Loucy (cell line): ENCODE measurements around the gene CYB5B.
"Not testable (repeated sequence)": the region's sequence is repeated elsewhere in the genome, so short reads cannot be mapped to it uniquely, and the experiment has no call there.

ENCODE experiments used
- H2AFZ ChIP-seq: fragments of 200-600 bp; sonication (generic); 2 replicates; pipeline ENCODE4 v1.6.0; 2016; ENCODE audit warnings: antibody characterized with exemption, mild to moderate bottlenecking, low read length, moderate library complexity
- H3F3A ChIP-seq: fragments of 200-600 bp; 2 replicates; pipeline ENCODE4 v1.6.0; 2016; ENCODE audit warnings: antibody characterized with exemption, low read depth, mild to moderate bottlenecking
- H3K27me3 ChIP-seq: fragments of 200-600 bp; sonication (generic); 2 replicates; pipeline ENCODE4 v1.6.1; 2014; ENCODE audit warnings: low read length, mild to moderate bottlenecking; ENCODE audit not compliant: insufficient read depth, poor library complexity, severe bottlenecking
- H3K36me3 ChIP-seq: fragments of 200-600 bp; sonication (generic); 2 replicates; pipeline ENCODE4 v1.6.1; 2016; ENCODE audit warnings: low read length; ENCODE audit not compliant: insufficient read depth
- H3K4me1 ChIP-seq: fragments of 200-600 bp; sonication (generic); 2 replicates; pipeline ENCODE4 v1.5.1; 2014; ENCODE audit warnings: low read length, mild to moderate bottlenecking; ENCODE audit not compliant: insufficient read depth, poor library complexity, severe bottlenecking
- H3K4me2 ChIP-seq: fragments of 200-600 bp; sonication (generic); 2 replicates; pipeline ENCODE4 v1.6.0; 2014; ENCODE audit warnings: antibody characterized with exemption, low read length, low read depth, mild to moderate bottlenecking; ENCODE audit not compliant: poor library complexity, severe bottlenecking
- H3K4me3 ChIP-seq: fragments of 200-600 bp; sonication (generic); 2 replicates; pipeline ENCODE4 v1.5.1; 2014; ENCODE audit warnings: low read length, mild to moderate bottlenecking, mixed read lengths; ENCODE audit not compliant: poor library complexity, severe bottlenecking
- H3K79me2 ChIP-seq: fragments of 200-600 bp; sonication (generic); 2 replicates; pipeline ENCODE4 v1.6.1; 2014; ENCODE audit warnings: low read length; ENCODE audit not compliant: insufficient read depth
- H3K9ac ChIP-seq: fragments of 200-600 bp; sonication (generic); 2 replicates; pipeline ENCODE4 v1.6.0; 2014; ENCODE audit warnings: mild to moderate bottlenecking, low read depth, low read length, moderate library complexity; ENCODE audit not compliant: poor library complexity, severe bottlenecking
- H3K9me2 ChIP-seq: fragments of 200-600 bp; sonication (generic); replicated peaks from 2 replicates; pipeline ENCODE4 v1.6.1; 2016; ENCODE audit warnings: low read depth, low read length, mixed read lengths
- H3K9me3 ChIP-seq: fragments of 200-600 bp; sonication (generic); 2 replicates; pipeline ENCODE4 v1.6.1; 2014; ENCODE audit warnings: mild to moderate bottlenecking, antibody characterized with exemption, low read length, low read depth; ENCODE audit not compliant: insufficient read depth
- H4K20me1 ChIP-seq: fragments of 200-600 bp; sonication (generic); 2 replicates; pipeline ENCODE4 v1.6.0; 2014; ENCODE audit warnings: antibody characterized with exemption, low read length, mild to moderate bottlenecking; ENCODE audit not compliant: insufficient read depth, poor library complexity, severe bottlenecking
- EZH2phosphoT487 ChIP-seq: fragments of 200-600 bp; IDR thresholded peaks from 2 replicates; pipeline ENCODE4 v1.6.1; 2018; ENCODE audit warnings: antibody characterized with exemption, mild to moderate bottlenecking, moderate library complexity, borderline replicate concordance
- TF ChIP-seq, protein P1 (sequence below): fragments of 200-600 bp; sonication (generic); conservative IDR thresholded peaks from 2 replicates; pipeline ENCODE4 v1.5.1; 2014; ENCODE audit warnings: mild to moderate bottlenecking, antibody characterized with exemption, low read length

CYB5B gene

DNA sequence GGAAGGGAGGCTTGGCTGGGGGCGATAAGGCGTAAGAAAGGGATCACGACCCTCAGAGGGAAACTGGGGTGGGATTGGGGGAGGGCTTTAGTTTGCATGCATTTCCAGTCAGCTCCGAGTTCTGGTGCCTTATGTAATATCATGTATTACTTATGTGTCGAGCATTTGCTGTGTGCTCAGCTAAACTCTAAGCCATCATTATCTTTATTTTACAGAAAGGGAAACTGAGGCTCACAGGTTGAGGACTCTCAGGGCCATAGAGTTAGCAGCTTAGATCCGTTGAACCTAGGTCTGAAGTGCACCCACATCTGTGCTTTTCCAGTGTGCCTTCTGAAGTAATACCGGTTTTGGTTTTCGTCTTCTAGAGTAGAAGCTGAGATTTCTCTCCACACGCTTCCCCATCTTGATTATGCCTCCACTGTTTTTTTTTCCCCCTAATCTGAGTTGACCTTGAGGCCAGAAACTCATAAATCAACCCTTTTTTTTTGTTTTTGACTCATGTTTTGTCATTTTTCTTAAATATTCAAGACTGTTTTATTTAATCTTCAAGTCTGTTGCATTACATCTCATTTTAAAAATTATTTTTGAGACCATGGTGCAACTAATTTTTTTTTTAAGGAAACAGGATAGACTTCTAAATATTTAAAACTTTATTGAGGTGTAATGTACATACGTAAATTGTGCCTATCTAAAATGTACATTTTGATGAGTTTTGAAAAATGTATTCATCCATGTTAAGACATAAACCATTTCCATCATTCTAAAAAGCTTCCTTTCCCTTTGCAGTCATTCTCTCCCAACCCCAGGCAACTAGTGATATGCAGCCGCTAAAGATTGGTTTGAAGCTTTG, 741 bp downstream of the CYB5B start:
- peak overlapping the region; percentile 80 for H2AFZ ChIP-seq
- H3F3A ChIP-seq = 0 out of 2 replicates have a peak, but pooled peaks cover 4% of the 10 kb centered on the region
- no peaks in the 10 kb centered on the region for H3K9me3 ChIP-seq
- TF ChIP-seq, protein P1, sequence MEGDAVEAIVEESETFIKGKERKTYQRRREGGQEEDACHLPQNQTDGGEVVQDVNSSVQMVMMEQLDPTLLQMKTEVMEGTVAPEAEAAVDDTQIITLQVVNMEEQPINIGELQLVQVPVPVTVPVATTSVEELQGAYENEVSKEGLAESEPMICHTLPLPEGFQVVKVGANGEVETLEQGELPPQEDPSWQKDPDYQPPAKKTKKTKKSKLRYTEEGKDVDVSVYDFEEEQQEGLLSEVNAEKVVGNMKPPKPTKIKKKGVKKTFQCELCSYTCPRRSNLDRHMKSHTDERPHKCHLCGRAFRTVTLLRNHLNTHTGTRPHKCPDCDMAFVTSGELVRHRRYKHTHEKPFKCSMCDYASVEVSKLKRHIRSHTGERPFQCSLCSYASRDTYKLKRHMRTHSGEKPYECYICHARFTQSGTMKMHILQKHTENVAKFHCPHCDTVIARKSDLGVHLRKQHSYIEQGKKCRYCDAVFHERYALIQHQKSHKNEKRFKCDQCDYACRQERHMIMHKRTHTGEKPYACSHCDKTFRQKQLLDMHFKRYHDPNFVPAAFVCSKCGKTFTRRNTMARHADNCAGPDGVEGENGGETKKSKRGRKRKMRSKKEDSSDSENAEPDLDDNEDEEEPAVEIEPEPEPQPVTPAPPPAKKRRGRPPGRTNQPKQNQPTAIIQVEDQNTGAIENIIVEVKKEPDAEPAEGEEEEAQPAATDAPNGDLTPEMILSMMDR = no peak
- TF ChIP-seq EZH2phosphoT487 = no peak
- no peaks in the 10 kb centered on the region for H3K9me2 ChIP-seq
- peak overlapping the region; percentile 93 for H3K9ac ChIP-seq
- peak overlapping the region; percentile 97 for H3K4me2 ChIP-seq
- H3K36me3 ChIP-seq = peaks cover 11% of the 10 kb centered on the region; the same call in 1 of the 2 replicates
- peaks cover 30% of the 10 kb centered on the region for H3K4me1 ChIP-seq
- H3K27me3 ChIP-seq = no peaks in the 10 kb centered on the region
- H3K4me3 ChIP-seq = peak overlapping the region; percentile 92
- peaks cover 56% of the 10 kb centered on the region for H3K79me2 ChIP-seq
- H4K20me1 ChIP-seq = peaks cover 13% of the 10 kb centered on the region

DNA sequence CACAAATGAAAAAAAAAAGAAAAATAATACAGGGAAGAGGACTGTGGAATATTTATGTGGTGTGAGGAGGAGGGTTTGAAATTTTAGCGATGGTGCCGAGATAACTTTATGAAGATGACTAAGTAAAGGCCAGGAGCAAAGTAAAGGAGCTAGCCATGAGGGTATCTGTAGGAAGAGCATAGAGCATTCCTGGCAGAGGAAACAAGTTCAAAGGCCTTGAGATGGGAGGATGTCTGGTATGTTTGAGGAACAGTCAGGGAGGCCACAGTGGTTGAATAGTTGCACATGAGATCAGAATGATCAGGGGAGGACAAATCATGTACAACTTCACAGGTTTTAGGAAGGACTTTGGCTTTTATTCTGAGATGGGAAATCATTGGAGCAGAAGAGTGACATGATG, 4.2 kb downstream of the CYB5B start:
- TF ChIP-seq EZH2phosphoT487 = no peak
- Histone ChIP-seq H3K4me2 (peak overlapping the region; percentile 2), H3F3A (0 out of 2 replicates have a peak, but pooled peaks cover 4% of the 10 kb centered on the region), H3K36me3 (peaks cover 27% of the 10 kb centered on the region; the same call in 1 of the 2 replicates), H3K9ac (no peak overlapping the region), H2AFZ (no peak overlapping the region), H3K4me1 (peaks cover 34% of the 10 kb centered on the region), H4K20me1 (peaks cover 16% of the 10 kb centered on the region), H3K4me3 (no peak overlapping the region), H3K79me2 (peaks cover 88% of the 10 kb centered on the region), H3K9me2 (no peaks in the 10 kb centered on the region), H3K9me3 (no peaks in the 10 kb centered on the region), H3K27me3 (no peaks in the 10 kb centered on the region)

DNA sequence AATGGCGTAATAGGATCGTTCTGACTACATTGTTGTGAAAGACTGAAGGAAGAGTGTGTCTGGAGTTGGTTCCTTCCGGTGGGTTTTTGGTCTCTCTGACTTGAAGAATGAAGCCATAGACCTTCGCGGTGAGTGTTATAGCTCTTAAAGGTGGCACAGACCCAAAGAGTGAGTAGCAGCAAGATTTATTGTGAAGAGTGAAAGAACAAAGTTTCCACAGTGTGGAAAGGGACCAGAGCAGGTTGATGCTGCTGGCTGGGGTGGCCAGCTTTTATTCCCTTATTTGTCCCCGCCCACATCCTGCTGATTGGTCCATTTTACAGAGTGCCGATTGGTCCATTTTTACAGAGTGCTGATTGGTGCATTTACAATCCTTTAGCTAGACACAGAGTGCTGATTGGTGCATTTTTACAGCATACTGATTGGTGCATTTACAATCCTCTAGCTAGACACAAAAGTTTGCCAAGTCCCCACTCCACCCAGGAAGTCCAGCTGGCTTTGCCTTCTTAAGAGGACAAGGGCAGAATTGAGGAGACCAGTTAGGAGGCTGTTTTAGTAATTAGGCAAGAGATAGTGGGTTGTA, 4.7 kb downstream of the CYB5B start:
- H3K9me2 ChIP-seq, H3F3A ChIP-seq, H3K27me3 ChIP-seq, H3K9ac ChIP-seq, H3K4me3 ChIP-seq, H2AFZ ChIP-seq, H3K9me3 ChIP-seq: not testable (repeated sequence)
- peaks cover 93% of the 10 kb centered on the region for H3K79me2 ChIP-seq
- peaks cover 28% of the 10 kb centered on the region; the same call in 1 of the 2 replicates for H3K36me3 ChIP-seq
- peaks cover 19% of the 10 kb centered on the region for H4K20me1 ChIP-seq
- H3K4me1 ChIP-seq = peaks cover 34% of the 10 kb centered on the region
- H3K4me2 ChIP-seq = peak overlapping the region; percentile 53

DNA sequence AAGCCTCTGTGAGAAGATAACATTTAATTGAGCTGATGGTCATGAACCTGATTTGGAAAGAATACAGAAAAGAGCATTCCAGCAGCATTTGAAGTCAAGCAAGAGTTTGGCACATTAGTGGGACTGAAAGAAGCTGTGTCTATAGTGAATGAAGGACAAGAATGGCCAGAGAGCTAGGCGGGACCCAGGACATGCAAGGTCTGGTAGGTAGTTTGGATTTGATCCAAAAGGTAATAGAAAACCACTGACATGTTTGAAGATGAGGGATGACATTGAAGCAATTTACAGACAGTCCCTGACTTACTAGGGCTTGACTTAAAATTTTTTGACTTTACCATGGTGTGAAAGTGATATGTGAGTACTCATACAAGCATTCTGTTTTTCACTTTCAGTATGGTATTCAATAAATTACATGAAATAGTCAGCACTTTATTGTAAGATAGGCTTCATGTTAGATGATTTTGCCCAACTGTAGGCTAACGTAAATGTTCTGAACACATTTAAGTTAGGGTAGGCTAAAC, 7.6 kb downstream of the CYB5B start:
- Histone ChIP-seq H3K4me2 (peak overlapping the region; percentile 3), H3K9me2 (no peaks in the 10 kb centered on the region), H2AFZ (no peak overlapping the region), H4K20me1 (peaks cover 11% of the 10 kb centered on the region), H3K4me3 (no peak overlapping the region), H3K79me2 (peaks cover 95% of the 10 kb centered on the region), H3K4me1 (peaks cover 40% of the 10 kb centered on the region), H3K36me3 (peaks cover 28% of the 10 kb centered on the region; the same call in 1 of the 2 replicates), H3K9me3 (no peaks in the 10 kb centered on the region), H3K27me3 (no peaks in the 10 kb centered on the region), H3F3A (0 out of 2 replicates have a peak, but pooled peaks cover 4% of the 10 kb centered on the region), H3K9ac (no peak overlapping the region)
- TF ChIP-seq, protein P1 = no peak
- TF ChIP-seq EZH2phosphoT487 = no peak
